Activated CD4-positive, alpha-beta T cell treated with anti-CD3 and anti-CD28 coated beads, Interleukin-2, Interleukin-6, amounts not matched to agents 100 ng/mL and 50 ng/mL, durations not matched to agents 16 hours and 8 hours (primary cell): ENCODE measurements around the gene HNRNPLL.
A peak's percentile ranks its signal among the peaks of the same experiment; 100 is the strongest.
"Not testable (repeated sequence)": the region's sequence is repeated elsewhere in the genome, so short reads cannot be mapped to it uniquely, and the experiment has no call there.

ENCODE experiments used
- DNase-seq: peaks from one replicate; pipeline ENCODE4 v3.0.0-alpha.2; 2020

Gene HNRNPLL

DNA sequence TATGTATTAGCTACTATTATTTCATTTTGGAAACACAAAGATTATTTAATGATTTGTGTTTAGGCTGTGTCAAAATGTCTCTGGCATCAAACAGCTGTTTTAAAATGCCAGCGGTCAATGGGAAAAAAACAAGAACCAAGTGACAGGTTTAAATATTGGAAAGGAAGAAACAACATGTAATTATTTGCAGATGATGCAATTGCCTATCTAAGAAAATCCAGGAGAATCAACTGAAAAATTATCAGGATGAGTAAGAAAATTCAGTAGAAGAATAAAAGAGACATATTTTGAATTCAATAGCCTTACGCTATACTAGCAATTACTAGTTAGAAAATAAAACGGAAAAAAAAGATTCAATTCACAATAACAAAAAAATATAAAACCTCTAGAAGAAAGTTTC lies 51.6 kb downstream of the HNRNPLL start:
- no peak for DNase-seq

DNA sequence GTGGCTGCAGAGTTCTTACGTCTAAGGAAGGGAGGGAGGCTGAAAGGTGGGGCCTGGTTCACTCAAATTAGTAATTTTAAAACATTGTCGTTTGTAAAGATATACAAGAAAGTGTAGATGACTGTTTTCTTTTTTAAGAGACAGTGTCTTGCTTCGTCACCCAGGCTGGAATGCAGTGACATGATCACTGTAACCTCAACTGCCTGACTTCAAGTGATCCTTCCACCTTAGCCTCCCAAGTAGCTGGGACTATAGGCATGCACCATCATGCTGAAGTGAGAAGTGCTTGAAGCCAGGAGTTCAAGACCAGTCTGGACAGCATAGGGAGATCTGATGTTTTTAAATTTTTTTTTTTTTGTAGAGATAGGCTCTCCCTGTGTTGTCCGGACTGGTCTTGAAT lies 52.9 kb downstream of the HNRNPLL start:
- DNase-seq, result no peak

GRCh38 chr2:38549071-38549704 lies 53.5 kb downstream of the HNRNPLL start:
- no peak for DNase-seq

- no peak for DNase-seq
These were observed 54.9 kb downstream of the HNRNPLL start for GRCh38 chr2:38547791-38548190.

- no peak for DNase-seq
These were observed 56.1 kb downstream of the HNRNPLL start for GRCh38 chr2:38546585-38546984.

- no peak for DNase-seq
These were observed 56.7 kb downstream of the HNRNPLL start for GRCh38 chr2:38546064-38546463.

DNA sequence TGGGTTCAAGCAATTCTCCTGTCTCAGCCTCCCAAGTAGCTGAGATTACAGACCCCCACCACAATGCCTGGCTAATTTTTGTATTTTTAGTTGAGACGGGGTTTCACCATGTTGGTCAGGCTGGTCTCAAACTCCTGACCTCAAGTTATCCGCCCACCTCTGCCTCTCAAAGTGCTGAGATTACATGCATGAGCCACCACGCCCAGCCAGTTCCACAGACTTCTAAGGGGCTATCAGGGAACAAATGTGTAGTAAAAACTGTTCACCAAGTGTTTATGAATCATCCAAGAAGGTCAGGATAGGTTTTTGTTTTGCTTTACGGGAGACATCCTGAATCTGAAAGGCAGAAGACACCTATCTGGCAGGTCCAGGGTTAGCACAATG lies 60.5 kb downstream of the HNRNPLL start:
- not testable (repeated sequence) for DNase-seq

- DNase-seq, result no peak
These were observed 62.0 kb downstream of the HNRNPLL start for GRCh38 chr2:38540580-38541286.

DNA sequence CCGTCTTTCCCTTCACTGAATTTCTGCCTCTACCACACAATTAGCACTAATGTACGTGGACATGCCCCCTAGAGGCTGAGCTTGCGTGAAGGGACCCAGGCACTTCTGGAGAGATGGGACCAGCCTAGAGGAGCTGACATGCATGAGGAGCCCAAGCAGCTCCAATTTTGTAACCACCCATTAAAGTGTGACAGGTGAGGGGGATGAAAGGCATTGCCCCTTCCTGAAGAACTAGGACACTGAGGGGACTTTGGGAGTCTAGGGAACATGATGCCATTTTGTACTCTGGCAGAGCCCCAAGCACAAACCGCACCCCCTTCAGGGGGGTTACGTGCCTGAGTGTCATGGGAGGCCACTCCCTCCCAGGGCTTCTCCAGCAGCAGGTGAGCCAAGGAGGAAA lies 63.6 kb downstream of the HNRNPLL start:
- DNase-seq, result no peak

DNA sequence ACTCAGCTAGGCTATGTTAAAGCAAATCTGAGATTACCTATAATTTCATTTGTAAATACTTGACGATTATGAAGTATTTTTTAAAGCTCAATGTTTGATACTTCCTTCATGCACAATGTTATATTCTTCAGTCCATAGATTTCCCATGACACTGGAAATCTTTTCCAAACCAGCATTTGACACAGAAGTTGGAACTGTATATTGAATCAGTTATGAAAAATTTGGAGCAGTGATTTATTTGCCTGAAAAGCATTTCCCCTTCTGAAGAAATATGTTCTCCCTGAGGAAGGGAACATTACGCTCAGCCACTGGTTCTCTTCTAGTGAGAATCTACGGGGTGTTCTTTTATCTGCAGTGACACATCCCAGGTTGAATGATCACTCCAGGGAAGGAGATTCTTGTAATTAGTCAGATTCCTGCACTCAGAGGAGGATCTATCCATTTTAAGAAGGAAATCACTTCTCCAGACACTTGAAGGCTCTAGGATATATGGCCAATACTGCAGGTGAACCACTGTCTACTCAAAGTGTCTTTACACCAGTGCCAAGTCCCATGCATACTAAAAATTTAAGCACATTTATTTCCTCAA lies 64.7 kb downstream of the HNRNPLL start:
- DNase-seq, result no peak

DNA sequence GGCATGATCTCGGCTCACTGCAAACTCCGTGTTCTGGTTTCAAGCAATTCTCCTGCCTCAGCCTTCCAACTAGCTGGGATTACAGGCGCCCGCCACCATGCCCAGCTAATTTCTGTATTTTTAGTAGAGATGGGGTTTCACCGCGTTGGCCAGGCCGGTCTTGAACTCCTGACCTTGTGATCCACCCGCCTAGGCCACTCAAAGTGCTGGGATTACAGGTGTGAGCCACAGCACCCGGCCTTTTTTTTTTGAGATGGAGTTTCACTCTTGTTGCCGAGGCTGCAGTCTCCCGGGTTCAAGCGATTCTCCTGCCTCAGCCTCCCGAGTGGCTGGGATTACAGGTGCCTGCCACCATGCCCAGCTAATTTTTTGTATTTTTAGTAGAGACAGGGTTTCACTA lies 65.4 kb downstream of the HNRNPLL start:
- DNase-seq, result not testable (repeated sequence)

- peak; percentile 90 for DNase-seq
These were observed 66.8 kb downstream of the HNRNPLL start for GRCh38 chr2:38535744-38536506.

DNA sequence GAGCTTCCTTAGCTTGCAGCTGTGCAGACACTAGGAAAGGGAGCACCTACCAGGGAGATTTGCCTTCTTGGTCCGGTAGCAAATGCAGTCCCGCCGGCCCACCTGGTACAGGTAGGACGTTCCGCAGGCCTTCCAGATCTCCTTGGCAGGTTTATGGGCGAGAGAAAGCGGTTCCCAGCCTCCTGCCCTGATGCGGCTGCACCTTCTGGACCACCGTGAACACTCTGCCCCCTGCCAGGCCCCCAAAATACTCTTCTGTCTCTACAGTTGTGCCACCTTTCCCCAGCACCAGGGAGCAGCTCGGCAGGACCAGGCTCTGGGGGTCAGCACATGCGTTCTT lies 67.4 kb downstream of the HNRNPLL start:
- DNase-seq, result no peak

GRCh38 chr2:38534746-38535403 lies 67.9 kb downstream of the HNRNPLL start:
- no peak for DNase-seq

- DNase-seq, result no peak
These were observed 68.8 kb downstream of the HNRNPLL start for GRCh38 chr2:38533757-38534545.

GRCh38 chr2:38533180-38533579 lies 69.5 kb downstream of the HNRNPLL start:
- DNase-seq, result no peak

GRCh38 chr2:38532366-38532765 lies 70.4 kb downstream of the HNRNPLL start:
- no peak for DNase-seq

- DNase-seq, result no peak
These were observed 73.5 kb downstream of the HNRNPLL start for GRCh38 chr2:38529208-38529607.

- DNase-seq, result no peak
These were observed 74.2 kb downstream of the HNRNPLL start for GRCh38 chr2:38528534-38528933.

DNA sequence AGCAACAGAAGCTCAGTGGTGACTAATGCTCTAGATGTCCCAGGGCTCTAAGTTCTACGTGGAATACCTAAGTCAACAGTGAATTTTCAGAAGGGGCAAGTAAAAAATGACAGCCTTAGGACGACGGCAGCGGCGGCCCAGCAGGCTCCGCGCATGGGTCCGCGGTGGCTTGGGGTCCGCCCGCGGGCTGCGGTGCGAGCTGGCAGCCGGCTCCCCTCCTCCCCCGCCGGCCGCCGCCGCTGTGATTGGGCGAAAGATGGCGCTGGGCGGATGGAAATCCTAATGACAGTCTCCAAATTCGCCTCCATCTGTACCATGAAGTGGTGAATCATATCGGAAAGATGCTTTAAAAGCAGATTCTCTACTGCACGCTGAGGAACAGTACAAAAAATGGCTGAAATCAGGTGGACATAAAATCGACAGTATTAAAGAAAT lies 74.7 kb downstream of the HNRNPLL start:
- DNase-seq, result peak; percentile 74

DNA sequence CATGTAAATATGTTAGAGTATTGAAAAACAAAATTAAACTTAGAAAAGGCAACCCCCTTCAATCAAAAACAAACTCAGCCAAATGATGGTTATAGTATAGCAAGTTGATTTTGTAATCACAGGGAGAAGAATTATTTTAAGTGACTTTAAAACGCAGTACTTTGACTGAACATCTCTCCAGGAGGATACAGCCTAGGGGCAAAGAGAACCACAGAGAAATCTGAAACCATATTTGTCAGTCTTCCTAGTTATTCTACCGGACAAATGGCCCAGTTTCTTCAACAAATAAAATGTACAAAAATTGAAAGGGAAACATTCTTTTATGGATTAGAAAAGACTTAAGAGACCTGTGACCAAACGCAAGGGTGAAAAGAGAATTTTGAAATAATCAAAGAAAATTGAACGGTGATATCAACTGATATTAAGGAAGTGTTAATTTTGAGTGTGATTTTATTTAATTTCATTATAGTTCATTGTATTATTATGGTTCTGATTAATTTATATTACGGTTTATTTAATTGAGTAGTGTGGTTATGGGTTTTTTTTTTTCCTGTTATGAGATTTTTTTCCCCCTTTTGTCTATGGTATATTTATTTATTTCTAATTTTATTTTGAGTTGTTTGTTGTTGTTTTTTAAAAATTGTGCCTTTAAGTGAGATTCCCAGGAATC lies 75.3 kb downstream of the HNRNPLL start:
- no peak for DNase-seq

GRCh38 chr2:38526195-38526594 lies 76.5 kb downstream of the HNRNPLL start:
- no peak for DNase-seq
